Kidney epithelial cell (primary cell): Measurements from ENCODE around the gene PLPP7. TPM values are rescaled to one million over a fixed set of nuclear protein-coding genes. Genes with fewer than 3 reads are reported as not detected.

Source experiments
- DNase-seq: peaks from one replicate; pipeline ENCODE4 v3.0.0-alpha.2; 2010; ENCODE audit warnings: low read depth
- H3K27me3 ChIP-seq: 2 replicates; pipeline ENCODE4 v1.6.0; 2011; ENCODE audit warnings: low read length; ENCODE audit not compliant: control insufficient read depth, insufficient read depth
- H3K36me3 ChIP-seq: 2 replicates; pipeline ENCODE4 v1.5.1; 2011; ENCODE audit warnings: low read length; ENCODE audit not compliant: control insufficient read depth, insufficient read depth
- H3K4me3 ChIP-seq: 2 replicates; pipeline ENCODE4 v1.5.1; 2011; ENCODE audit warnings: low read depth, mild to moderate bottlenecking, control low read depth, low read length
- total RNA-seq: library from RNA; depleted of rRNA; stranded (reverse); fragments of >200 nt; gene quantifications from 2 replicates; pipeline ENCODE4 v1.2.3, GENCODE V29; 2015
- TF ChIP-seq, protein P1 (sequence below): IDR thresholded peaks from 2 replicates; pipeline ENCODE4 v1.5.1; 2011; ENCODE audit warnings: mild to moderate bottlenecking, moderate library complexity, low read length, control low read depth, inconsistent platforms; ENCODE audit not compliant: insufficient read depth, poor library complexity, severe bottlenecking

The PLPP7 gene
- total RNA-seq, 1 donor from 2014 or later, result 4.6 TPM

GRCh38 chr9:131298816-131299215, 9.3 kb downstream of the PLPP7 start:
- H3K36me3 ChIP-seq, result no peaks in the 10 kb centered on the region
- no peak for DNase-seq
- H3K4me3 ChIP-seq, result no peak overlapping the region
- TF ChIP-seq, protein P1, sequence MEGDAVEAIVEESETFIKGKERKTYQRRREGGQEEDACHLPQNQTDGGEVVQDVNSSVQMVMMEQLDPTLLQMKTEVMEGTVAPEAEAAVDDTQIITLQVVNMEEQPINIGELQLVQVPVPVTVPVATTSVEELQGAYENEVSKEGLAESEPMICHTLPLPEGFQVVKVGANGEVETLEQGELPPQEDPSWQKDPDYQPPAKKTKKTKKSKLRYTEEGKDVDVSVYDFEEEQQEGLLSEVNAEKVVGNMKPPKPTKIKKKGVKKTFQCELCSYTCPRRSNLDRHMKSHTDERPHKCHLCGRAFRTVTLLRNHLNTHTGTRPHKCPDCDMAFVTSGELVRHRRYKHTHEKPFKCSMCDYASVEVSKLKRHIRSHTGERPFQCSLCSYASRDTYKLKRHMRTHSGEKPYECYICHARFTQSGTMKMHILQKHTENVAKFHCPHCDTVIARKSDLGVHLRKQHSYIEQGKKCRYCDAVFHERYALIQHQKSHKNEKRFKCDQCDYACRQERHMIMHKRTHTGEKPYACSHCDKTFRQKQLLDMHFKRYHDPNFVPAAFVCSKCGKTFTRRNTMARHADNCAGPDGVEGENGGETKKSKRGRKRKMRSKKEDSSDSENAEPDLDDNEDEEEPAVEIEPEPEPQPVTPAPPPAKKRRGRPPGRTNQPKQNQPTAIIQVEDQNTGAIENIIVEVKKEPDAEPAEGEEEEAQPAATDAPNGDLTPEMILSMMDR, result no peak
- peaks cover 2% of the 10 kb centered on the region for H3K27me3 ChIP-seq

GRCh38 chr9:131299346-131299960, 9.9 kb downstream of the PLPP7 start:
- DNase-seq, result no peak
- peaks cover 3% of the 10 kb centered on the region for H3K27me3 ChIP-seq
- no peaks in the 10 kb centered on the region for H3K36me3 ChIP-seq
- TF ChIP-seq, protein P1, result no peak
- H3K4me3 ChIP-seq, result no peak overlapping the region

- DNase-seq, result no peak
Measured at GRCh38 chr9:131299961-131300347, 10.4 kb downstream of the PLPP7 start.

DNA sequence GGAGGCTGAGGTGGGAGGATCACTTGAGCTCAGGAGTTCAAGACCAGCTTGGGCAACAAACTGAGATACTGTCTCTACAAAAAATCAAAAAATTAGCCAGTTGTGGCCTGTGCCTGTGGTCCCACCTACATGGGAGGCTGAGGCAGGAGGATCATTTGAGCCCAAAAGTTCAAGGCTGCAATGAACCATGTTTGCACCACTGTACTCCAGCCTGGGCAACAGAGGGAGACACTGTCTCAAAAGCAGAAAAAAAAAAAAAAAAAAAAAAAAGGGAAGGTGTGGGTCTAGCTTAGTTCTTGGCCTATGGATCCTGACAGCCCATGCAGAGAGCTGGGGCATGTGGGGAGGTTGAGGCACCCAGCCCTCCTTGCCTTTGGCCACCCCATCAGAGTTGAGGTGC, 10.9 kb downstream of the PLPP7 start:
- Histone ChIP-seq H3K4me3 (no peak overlapping the region), H3K27me3 (peaks cover 3% of the 10 kb centered on the region), H3K36me3 (no peaks in the 10 kb centered on the region)
- DNase-seq, result no peak
- TF ChIP-seq, protein P1, result no peak

More at GRCh38 chr9:131299961-131300347, 10.4 kb downstream of the PLPP7 start:
- Histone ChIP-seq H3K36me3 (no peaks in the 10 kb centered on the region), H3K27me3 (peaks cover 3% of the 10 kb centered on the region), H3K4me3 (no peak overlapping the region)
- TF ChIP-seq, protein P1, result no peak

DNA sequence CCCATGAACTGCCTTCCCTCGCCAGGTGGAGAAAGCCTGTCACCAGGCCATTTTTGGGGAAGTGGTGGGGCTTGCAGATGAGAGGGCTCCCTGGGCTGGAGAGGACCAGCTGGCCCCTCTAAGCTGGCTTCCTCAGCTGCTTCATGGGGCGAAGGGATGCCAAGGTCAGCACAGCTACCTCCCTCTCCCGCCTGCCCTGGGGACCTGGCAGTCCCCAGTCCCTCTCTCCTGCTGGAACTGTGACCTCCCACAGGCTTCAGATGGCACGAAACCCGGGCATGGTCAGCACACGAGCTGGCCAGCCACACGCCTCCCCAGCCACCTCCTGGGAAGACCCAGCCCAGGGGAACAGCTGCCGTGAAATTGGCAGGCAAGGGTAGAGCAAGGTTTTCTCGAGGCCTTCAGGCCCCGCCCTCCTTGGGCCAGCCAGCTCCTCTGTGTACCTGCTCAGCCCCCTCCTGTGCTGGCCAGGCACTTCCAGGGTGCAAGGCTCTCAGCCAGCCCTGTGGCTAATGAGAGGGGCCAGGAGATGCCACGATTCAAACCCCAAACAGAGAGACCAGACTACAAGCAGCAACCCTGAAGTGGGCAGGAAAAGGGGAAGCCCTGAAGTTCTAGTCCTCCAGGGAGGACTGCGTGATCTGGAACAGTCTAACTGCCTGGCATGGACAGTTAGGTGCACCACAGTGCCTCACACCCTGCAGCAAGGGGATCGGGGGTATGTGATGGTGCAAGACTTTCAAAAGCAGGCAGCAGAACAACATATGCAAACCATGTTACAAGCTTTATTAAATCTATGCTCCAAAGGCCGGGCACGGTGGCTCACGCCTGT, 12.9 kb downstream of the PLPP7 start:
- DNase-seq, result no peak
- H3K27me3 ChIP-seq, result peaks cover 3% of the 10 kb centered on the region
- TF ChIP-seq, protein P1, result no peak
- no peaks in the 10 kb centered on the region for H3K36me3 ChIP-seq
- H3K4me3 ChIP-seq, result no peak overlapping the region
